ENCODE results near the gene ADAMTSL4.

DNA sequence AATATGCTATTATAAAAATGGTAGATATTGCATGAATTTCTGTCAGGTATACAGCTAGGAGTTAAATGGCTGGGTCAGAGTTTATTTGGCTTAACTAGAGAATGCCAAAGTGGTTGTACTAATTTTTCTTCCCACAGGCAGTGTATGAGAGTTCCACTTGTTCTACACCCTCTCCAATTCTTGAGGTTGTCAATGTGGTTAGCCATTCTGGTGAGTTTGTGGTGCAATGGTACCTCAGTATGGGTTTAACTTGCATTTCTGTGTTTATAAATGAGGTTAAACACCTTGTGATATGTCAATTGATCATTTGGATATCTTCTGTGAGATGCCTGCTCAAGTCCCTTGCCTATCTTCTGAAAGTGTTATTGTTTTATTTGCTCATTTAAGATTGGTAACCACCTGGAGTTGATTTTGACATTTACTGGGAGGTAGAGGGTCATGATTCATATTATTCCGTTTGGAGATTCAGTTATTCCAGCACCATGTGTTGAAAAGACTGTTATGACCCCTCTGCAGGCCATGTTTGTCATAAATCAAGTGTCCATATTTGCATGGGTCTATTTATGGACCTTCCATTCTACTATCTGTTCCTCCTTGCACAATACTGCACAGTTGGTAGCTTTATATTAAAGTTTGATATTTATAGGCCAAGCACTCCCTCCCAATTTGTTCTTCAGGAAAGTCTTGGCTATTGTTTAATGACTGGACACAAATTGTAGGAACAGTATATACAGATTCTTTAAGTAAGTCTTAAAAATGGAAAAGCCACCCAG is 27.8 kb upstream of the ADAMTSL4 start:
- TF ChIP-seq, protein P1, sequence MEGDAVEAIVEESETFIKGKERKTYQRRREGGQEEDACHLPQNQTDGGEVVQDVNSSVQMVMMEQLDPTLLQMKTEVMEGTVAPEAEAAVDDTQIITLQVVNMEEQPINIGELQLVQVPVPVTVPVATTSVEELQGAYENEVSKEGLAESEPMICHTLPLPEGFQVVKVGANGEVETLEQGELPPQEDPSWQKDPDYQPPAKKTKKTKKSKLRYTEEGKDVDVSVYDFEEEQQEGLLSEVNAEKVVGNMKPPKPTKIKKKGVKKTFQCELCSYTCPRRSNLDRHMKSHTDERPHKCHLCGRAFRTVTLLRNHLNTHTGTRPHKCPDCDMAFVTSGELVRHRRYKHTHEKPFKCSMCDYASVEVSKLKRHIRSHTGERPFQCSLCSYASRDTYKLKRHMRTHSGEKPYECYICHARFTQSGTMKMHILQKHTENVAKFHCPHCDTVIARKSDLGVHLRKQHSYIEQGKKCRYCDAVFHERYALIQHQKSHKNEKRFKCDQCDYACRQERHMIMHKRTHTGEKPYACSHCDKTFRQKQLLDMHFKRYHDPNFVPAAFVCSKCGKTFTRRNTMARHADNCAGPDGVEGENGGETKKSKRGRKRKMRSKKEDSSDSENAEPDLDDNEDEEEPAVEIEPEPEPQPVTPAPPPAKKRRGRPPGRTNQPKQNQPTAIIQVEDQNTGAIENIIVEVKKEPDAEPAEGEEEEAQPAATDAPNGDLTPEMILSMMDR (IDR thresholded peaks at IDR 0.05; ENCODE audit: low read length), result no peak
- TF ChIP-seq EZH2phosphoT487 (IDR thresholded peaks at IDR 0.05; ENCODE audit: low read length) (no peak), EZH2 (optimal IDR thresholded peaks at IDR 0.05; ENCODE audit: low read depth, low read length) (no peak)

All from MM.1S (cell line).